IPS DF 6.9 (cell line): Measurements from ENCODE around the gene RPS6KB2.

ENCODE experiments used
- DNase-seq: peaks from one replicate; pipeline ENCODE4 v3.0.0-alpha.2; 2013; ENCODE audit warnings: low read depth, low spot score
- H3K27ac ChIP-seq: one replicate; pipeline ENCODE4 v1.5.1; 2013; ENCODE audit warnings: low read length, control low read depth
- H3K27me3 ChIP-seq: 2 replicates; pipeline ENCODE4 v1.6.1; 2013; ENCODE audit warnings: mild to moderate bottlenecking, low read length; ENCODE audit not compliant: control insufficient read depth, insufficient read depth
- H3K36me3 ChIP-seq: 2 replicates; pipeline ENCODE4 v1.6.1; 2013; ENCODE audit warnings: low read length; ENCODE audit not compliant: control insufficient read depth, insufficient read depth
- H3K4me1 ChIP-seq: 2 replicates; pipeline ENCODE4 v1.6.1; 2013; ENCODE audit warnings: low read length; ENCODE audit not compliant: control insufficient read depth, insufficient read depth
- H3K4me3 ChIP-seq: 2 replicates; pipeline ENCODE4 v1.5.1; 2013; ENCODE audit warnings: mild to moderate bottlenecking, low read length
- H3K9me3 ChIP-seq: 2 replicates; pipeline ENCODE4 v1.6.1; 2013; ENCODE audit warnings: low read length, inconsistent platforms; ENCODE audit not compliant: control insufficient read depth, insufficient read depth
- WGBS: extraction: QIAGEN DNeasy Blood & Tissue Kit; methylation state at CpG from one replicate; pipeline ENCODE4 v1.1.7; 2013; ENCODE audit warnings: mixed read lengths, missing lambda C conversion rate; ENCODE audit not compliant: insufficient read length, insufficient coverage; 5-methylcytosine and 5-hydroxymethylcytosine counted together

Gene RPS6KB2

DNA sequence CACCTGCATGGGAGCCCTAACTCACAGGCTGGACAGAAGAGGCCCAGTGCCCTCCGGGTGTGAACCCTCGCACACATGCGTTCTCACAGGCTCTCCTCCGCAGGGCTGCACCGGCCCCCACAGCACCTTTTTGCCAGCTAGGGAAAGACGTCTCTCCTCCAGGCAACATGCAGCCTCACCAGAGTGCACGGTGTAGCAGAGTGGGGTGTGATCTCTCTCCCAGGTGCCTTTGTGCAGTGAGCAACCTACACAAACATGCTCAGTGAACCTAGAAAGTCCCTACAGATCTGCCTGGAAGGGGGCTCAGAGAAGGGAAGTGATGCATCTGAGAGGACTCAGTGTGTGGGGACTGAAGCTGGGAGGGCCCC is 16.5 kb upstream of the RPS6KB2 start:
- no peak for DNase-seq
- Histone ChIP-seq H3K27me3 (no peaks in the 10 kb centered on the region), H3K9me3 (no peaks in the 10 kb centered on the region), H3K4me1 (peaks cover 9% of the 10 kb centered on the region), H3K4me3 (no peak overlapping the region), H3K36me3 (no peaks in the 10 kb centered on the region), H3K27ac (no peak overlapping the region)
- no CpG with 5 or more reads among the region's 7 CpGs for WGBS

DNA sequence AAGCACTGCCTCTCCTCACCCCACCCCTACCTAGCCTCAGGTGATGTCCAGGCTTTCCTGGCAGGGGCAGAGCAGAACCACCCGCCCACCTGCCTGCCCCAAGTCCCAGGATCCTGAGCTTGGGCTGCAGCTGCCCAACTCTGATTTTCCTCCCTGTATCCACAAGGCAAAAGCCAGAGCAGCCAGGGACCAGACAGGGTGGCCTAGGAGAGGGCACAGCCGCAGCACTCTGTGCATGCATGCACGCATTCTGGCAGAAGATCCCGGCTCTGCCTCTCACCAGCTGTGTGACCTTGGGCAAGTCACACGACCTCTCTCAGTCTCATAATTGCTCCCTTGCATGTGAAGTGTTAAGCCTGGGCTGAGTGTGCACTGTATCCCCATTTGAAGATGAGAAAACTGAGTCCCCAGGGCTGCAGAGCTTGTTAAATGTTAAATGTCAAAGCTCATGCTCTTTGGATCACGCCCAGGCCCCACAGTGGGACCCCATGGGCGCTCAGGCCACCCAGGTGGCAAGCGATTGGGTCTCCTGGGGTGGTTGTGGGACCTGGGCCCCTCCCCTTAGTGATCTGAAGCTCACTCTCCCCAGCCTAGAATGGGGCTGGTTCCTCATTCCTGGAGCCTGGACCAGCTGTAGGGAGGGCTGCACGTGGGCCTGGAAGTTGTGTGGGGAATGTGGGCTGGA is 15.7 kb upstream of the RPS6KB2 start:
- H3K9me3 ChIP-seq, result no peaks in the 10 kb centered on the region
- H3K27me3 ChIP-seq, result no peaks in the 10 kb centered on the region
- H3K4me3 ChIP-seq, result no peak overlapping the region
- H3K36me3 ChIP-seq, result no peaks in the 10 kb centered on the region
- no peak overlapping the region for H3K27ac ChIP-seq
- no CpG with 5 or more reads among the region's 9 CpGs for WGBS
- H3K4me1 ChIP-seq, result peaks cover 11% of the 10 kb centered on the region
- no peak for DNase-seq

DNA sequence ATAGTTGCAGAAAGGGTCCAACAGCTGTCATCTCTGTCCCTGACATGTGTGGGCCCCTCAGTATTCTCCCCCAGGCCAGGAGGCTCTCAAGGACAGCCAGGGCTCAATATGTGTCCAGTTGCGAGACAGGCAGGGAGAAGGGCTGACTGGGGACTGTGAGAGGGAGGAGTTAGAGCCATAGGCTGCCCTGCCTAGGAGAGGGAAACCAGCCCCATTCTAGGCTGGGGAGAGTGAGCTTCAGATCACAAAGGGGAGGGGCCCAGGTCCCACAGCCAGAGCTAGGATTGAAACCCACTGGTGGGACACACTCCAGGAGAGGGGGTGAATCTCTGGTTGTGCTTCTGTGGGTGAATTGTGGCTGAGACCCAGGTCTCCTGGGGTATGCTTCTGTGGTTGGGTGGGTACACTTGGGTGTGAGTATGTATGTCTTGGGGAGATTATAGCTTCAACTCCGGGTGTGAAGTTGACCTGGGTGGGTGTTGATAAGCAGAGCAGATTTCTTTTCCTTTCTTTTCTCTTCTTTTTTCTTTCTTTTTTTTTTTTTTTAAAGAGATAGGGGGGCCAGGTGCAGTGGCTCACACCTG is 14.9 kb upstream of the RPS6KB2 start:
- Histone ChIP-seq H3K4me1 (peaks cover 11% of the 10 kb centered on the region), H3K9me3 (no peaks in the 10 kb centered on the region), H3K27me3 (no peaks in the 10 kb centered on the region), H3K36me3 (no peaks in the 10 kb centered on the region), H3K4me3 (no peak overlapping the region), H3K27ac (no peak overlapping the region)
- no CpG with 5 or more reads among the region's 2 CpGs for WGBS
- DNase-seq, result no peak

DNA sequence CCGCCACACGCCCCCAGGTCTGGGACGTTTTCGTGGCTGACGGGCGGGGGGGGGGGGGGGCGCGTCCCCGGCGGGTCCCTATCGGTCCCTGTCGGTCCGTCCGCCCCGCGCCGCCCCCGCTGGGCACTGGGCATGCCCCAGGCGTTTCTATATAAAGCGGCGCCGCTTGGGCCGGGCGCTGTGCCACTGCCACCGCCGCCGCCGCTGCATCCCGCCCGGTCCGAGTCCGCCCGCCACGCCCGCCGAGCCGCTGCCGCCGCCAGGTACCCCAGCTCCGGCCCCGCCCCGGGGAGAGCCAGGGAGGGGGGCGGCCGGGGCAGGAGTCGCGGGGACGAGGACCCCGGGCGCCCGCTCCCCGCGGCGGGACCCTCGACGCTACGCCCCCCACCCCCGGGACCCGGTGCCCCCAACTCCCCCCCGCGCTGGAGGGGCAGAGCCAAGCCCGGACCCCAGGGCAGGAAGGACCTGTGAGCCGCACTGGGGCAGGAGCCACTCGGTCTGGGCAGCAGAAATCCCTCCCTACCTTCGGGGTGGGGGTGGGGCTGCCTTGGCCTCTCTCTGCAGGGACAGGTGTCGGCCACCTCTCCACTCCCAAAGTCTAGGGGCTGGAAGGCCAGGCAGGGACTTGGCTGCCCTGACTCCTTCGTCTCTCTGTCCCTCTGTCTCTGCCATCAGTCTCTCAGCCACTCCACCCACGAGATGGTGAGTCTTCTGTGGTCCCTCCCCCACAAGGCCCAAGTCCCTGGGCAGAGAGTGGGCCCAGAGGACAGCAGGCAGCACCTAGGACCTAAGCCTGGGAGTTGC is 12.6 kb upstream of the RPS6KB2 start, which contains the start of gene CARNS1:
Gene CARNS1, plus strand, starts transcription at position 178 of the 804 bp plus-strand sequence. Its CDS starts 522 bp downstream, at position 700.
- Histone ChIP-seq H3K36me3 (no peaks in the 10 kb centered on the region), H3K9me3 (no peaks in the 10 kb centered on the region), H3K4me1 (peaks cover 9% of the 10 kb centered on the region), H3K27me3 (no peaks in the 10 kb centered on the region), H3K4me3 (peak within 1 kb of the TSS; percentile 51; the same call in 1 of the 2 replicates), H3K27ac (no peak within 1 kb of the TSS)
- no CpG with 5 or more reads among the region's 67 CpGs for WGBS
- DNase-seq, result no peak

DNA sequence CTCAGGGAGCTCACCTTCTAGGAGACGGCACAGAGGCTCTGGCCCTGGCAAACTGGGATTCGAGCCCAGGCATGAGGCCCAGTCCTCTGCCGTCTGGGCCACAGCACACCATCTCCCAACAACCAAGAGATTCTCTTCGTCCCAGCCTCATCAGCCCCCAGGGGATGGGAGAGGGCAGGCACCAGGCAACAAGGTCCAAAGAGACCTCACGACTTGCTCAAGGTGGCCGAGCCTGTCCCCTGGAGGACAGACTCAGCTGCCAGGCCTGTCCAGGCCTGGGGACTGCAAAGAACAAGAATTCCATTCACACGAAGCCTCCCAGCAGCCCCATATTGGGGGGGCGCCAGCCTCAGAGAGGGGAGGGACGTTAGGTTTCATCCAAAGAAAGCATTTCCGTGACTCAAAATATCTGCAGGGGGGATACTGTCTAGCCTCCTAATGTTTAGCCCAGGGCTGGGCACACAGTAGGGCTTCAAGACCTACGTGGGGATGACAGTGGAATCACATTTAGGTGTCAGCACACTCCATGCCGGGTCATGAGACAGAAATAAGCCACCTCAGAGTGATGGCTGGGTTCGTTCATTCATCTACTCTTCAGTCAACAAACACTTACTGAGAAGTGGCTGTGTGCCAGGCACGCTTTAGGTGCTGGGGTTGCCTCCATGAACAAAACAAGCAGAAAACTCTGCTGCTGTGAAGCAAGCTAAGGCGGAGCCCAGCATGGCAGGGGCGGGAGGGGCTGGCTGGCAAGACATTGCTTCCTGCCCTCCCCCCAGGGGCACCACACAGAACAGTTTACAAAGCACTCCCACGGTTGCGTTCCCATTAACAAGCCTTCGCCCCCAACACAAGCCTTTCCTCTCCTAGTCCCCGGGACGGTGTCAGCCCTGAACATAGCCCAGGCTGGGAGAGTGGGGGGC is 11.6 kb upstream of the RPS6KB2 start:
- no peaks in the 10 kb centered on the region for H3K27me3 ChIP-seq
- no peaks in the 10 kb centered on the region for H3K9me3 ChIP-seq
- no peak overlapping the region for H3K4me3 ChIP-seq
- no peaks in the 10 kb centered on the region for H3K36me3 ChIP-seq
- no CpG with 5 or more reads among the region's 21 CpGs for WGBS
- no peak for DNase-seq
- H3K27ac ChIP-seq, result no peak overlapping the region
- H3K4me1 ChIP-seq, result peaks cover 9% of the 10 kb centered on the region

DNA sequence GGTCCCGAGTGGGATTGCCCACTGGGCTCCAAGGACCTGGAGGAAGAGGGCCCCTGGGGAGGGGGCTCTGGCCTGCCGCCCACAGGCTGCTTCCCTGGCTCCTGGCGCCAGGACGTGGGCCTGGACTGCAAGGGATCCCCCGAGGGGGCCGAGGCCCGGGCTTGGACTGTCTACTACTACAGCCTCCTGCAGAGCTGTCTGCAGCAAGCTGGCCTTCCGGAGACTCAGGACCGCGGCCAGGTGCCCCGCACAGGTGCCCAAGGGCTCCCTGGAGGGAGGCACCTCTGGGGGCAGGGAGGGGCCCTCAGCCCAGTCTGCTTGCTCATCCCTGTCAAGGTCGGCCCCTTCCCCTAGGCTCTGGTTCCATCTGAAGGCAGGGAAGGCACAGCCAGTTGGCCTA is 10.9 kb upstream of the RPS6KB2 start:
- no CpG with 5 or more reads among the region's 12 CpGs for WGBS
- H3K4me3 ChIP-seq, result no peak overlapping the region

DNA sequence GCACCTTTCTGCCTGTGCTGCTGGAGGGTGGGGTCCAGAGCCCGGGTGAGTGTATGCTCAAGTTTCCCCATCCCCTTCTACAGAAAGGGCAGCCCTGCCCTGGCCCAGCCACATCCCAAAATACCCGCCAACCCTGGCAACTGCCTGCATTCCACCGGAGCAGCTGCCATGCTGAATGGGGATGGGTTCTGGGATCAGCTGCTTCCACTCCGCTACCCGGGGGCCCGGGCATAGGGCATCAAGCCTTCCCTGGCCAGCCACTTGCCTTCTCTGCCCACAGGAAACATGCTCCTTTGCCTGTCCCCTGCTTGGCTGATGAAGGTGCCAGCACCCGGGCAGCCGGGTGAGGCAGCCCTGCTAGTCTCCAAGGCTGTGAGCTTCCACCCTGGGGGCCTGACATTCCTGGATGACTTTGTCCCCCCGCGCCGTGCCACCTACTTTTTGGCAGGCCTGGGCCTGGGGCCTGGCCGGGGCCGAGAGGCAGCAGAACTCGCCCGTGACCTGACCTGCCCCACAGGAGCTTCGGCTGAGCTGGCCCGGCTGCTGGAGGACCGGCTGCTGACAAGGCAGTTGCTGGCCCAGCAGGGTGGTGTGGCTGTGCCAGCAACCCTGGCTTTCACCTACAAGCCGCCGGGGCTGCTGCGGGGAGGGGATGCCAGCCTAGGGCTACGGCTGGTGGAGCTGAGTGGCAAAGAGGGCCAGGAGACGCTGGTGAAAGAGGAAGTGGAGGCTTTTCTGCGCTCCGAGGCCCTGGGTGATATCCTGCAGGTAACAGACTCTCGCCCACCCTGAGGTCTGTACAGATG is 9.6 kb upstream of the RPS6KB2 start:
- H3K27ac ChIP-seq, result no peak overlapping the region
- no CpG with 5 or more reads among the region's 26 CpGs for WGBS
- no peaks in the 10 kb centered on the region for H3K36me3 ChIP-seq
- no peaks in the 10 kb centered on the region for H3K27me3 ChIP-seq
- peaks cover 9% of the 10 kb centered on the region for H3K4me1 ChIP-seq
- no peak for DNase-seq
- no peak overlapping the region for H3K4me3 ChIP-seq
- no peaks in the 10 kb centered on the region for H3K9me3 ChIP-seq

More for the DNA sequence above, 10.9 kb upstream of the RPS6KB2 start:
- no peak for DNase-seq
- no peaks in the 10 kb centered on the region for H3K27me3 ChIP-seq
- no peak overlapping the region for H3K27ac ChIP-seq
- H3K9me3 ChIP-seq, result no peaks in the 10 kb centered on the region
- peaks cover 9% of the 10 kb centered on the region for H3K4me1 ChIP-seq
- H3K36me3 ChIP-seq, result no peaks in the 10 kb centered on the region

DNA sequence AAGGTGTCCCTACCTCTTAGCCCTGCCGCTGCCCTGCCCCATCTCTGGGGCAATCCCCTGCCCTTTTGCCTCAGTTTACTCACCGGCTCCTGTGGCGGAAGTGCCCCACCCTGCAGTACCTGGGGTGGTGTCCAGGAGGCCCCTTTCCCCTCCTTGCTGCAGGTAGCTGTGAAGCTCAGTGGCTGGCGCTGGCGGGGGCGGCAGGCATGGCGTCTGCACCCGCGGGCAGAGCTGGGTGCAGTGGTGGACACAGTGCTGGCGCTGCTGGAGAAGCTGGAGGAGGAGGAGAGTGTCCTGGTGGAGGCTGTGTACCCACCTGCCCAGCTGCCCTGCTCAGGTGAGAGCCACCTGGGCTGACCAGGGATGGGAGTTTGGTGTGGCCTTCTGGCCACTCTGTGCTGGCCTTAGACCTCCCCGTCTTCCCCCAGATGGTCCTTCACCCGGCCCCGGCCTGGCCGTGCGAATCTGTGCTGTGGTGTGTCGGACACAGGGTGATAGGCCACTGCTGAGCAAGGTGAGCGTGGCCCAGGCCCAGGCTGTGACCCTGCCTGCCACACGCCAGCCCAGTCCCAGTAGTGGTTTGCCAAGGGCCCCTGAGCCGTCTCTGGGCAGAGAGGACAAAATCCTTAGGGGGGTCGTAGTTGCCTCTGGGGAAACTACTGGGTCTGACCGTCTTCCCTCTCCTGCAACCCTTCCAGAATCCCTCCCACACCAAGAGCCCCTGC is 8.8 kb upstream of the RPS6KB2 start:
- Histone ChIP-seq H3K4me3 (no peak overlapping the region), H3K27ac (no peak overlapping the region), H3K36me3 (no peaks in the 10 kb centered on the region), H3K4me1 (peaks cover 9% of the 10 kb centered on the region), H3K27me3 (no peaks in the 10 kb centered on the region), H3K9me3 (no peaks in the 10 kb centered on the region)
- DNase-seq, result no peak
- no CpG with 5 or more reads among the region's 21 CpGs for WGBS

DNA sequence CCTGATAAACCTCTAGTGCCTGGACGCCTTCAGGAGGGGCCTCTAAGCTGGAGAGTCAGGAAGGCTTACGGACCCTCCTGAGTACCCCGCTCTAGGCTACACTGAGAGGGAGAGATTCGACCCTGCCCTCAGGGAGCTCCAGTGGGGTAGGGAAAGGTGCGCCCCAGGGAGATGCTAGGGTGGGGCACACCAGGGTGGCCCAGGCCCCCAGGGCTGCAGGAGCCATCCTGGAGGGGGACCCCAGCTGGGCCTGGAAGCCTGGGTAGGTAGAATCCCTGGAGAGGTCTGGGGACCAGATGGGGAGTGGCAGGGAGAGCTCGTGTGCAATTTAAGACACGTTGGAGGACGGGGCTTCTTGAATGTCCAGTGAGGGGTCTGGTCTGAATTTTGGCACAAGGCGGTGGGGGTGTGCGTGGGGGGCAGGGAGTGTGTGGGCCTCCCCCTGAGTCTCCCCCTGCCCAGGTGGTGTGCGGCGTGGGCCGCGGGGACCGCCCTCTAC is 8.1 kb upstream of the RPS6KB2 start:
- Histone ChIP-seq H3K36me3 (no peaks in the 10 kb centered on the region), H3K4me1 (peaks cover 9% of the 10 kb centered on the region), H3K27ac (no peak overlapping the region), H3K4me3 (peak overlapping the region; percentile 49; the same call in 1 of the 2 replicates), H3K27me3 (no peaks in the 10 kb centered on the region), H3K9me3 (no peaks in the 10 kb centered on the region)
- no CpG with 5 or more reads among the region's 15 CpGs for WGBS
- no peak for DNase-seq
